Sigmoid colon (tissue), 7 donors: ENCODE results near the gene HIRA. TPM values are rescaled to one million over a fixed set of nuclear protein-coding genes. Genes with fewer than 3 reads are reported as not detected.
A peak's percentile ranks its signal among the peaks of the same experiment; 100 is the strongest.

Experiments
- DNase-seq: peaks from one replicate; pipeline ENCODE4 v3.0.0-alpha.2; 2019
- H3K27ac ChIP-seq, 4 donors: fragments of 200-600 bp; sonication (generic); one replicate each; pipeline ENCODE4 v1.5.1; 2016 to 2019; ENCODE audit warnings: mild to moderate bottlenecking in 1 of 4
- H3K27me3 ChIP-seq, 3 donors: fragments of 200-600 bp; sonication (generic); one replicate each; pipeline ENCODE4 v1.5.1; 2019; ENCODE audit warnings: mild to moderate bottlenecking in 1 of 3
- H3K36me3 ChIP-seq, 4 donors: fragments of 200-600 bp; sonication (generic); one replicate each; pipeline ENCODE4 v1.5.1; 2016 to 2019
- H3K4me1 ChIP-seq, 4 donors: fragments of 200-600 bp; sonication (generic); one replicate each; pipeline ENCODE4 v1.5.1; 2017 to 2019
- H3K4me3 ChIP-seq, 4 donors: fragments of 200-600 bp; sonication (generic); one replicate each; pipeline ENCODE4 v1.5.1; 2017 to 2019; ENCODE audit warnings: mild to moderate bottlenecking in 2 of 4, moderate library complexity in 1 of 4
- H3K9me3 ChIP-seq, 4 donors: fragments of 200-600 bp in 3 of 4; sonication (generic) in 3 of 4; one replicate each; pipeline versions ENCODE4 v1.5.1 to v1.6.1; 2013 to 2019
- CTCF ChIP-seq, 4 experiments: fragments of 450-650 bp in 3 of 4; fragments of 200-600 bp in 1 of 4; IDR thresholded peaks; one replicate each; pipeline ENCODE4 v1.5.1; 2016 to 2019; ENCODE audit warnings: antibody characterized with exemption in 4 of 4, mild to moderate bottlenecking in 3 of 4, moderate library complexity in 2 of 4
- EP300 ChIP-seq, 4 donors: sonication (generic); formaldehyde crosslinking; IDR thresholded peaks; one replicate each; pipeline ENCODE4 v1.6.1; 2017; ENCODE audit warnings: antibody characterized with exemption in 4 of 4
- POLR2A ChIP-seq, 2 donors: fragments of 450-650 bp; IDR thresholded peaks; one replicate each; pipeline ENCODE4 v1.6.1; 2016; ENCODE audit warnings: antibody characterized with exemption in 2 of 2, mild to moderate bottlenecking in 2 of 2, moderate library complexity in 2 of 2
- POLR2AphosphoS5 ChIP-seq, 4 donors: sonication (generic); formaldehyde crosslinking; IDR thresholded peaks; one replicate each; pipeline ENCODE4 v1.6.1; 2017; ENCODE audit warnings: antibody characterized with exemption in 4 of 4
- WGBS, 2 donors: extraction: QIAGEN DNeasy Blood & Tissue Kit; methylation state at CpG; one replicate each; pipeline ENCODE4 v1.1.7; 2013; 5-methylcytosine and 5-hydroxymethylcytosine counted together
- intact Hi-C: fragments of 100-400 bp; cut with DNase I; formaldehyde crosslinking; loops from one replicate; pipeline ENCODE4 v1.15.1; 2023
- polyA plus RNA-seq, 3 donors: library from polyadenylated mRNA; stranded (reverse); fragments of 200-250 nt; gene quantifications; one replicate each; pipeline ENCODE4 v1.2.3, GENCODE V29; 2013
- total RNA-seq, 4 donors: library from RNA; depleted of rRNA; stranded (reverse); fragments of >200 nt; gene quantifications; one replicate each; pipeline ENCODE4 v1.1.0, GENCODE V29; 2016
- donor health status: healthy with polysubstance abuse.
- donor health status: Bipolar disorder and iron deficiency.
- donor health status: healthy.

The HIRA gene
- 10 to 100 TPM; 11.8 to 18.6 (median 16.0) TPM for total RNA-seq
- polyA plus RNA-seq, result 10 to 100 TPM; 11.1 to 25.0 (median 13.2) TPM

- intact Hi-C loops, result loop anchor here (1.0 to 10.0 kb wide), 3 partner anchors 48 to 254 kb away; partner anchors contain the start of genes CDC45, CLTCL1, SLC25A1 and UFD1
- peak within 1 kb of the TSS; percentile 91 to 99 (median 96) for H3K27ac ChIP-seq
- H3K27me3 ChIP-seq, result no peaks in the 10 kb centered on the region
- peaks cover 0 to 30% (median 29%) of the 10 kb centered on the region in 4 donors for H3K4me1 ChIP-seq
- H3K4me3 ChIP-seq, result peak within 1 kb of the TSS; percentile 85 to 93 (median 90)
- no peaks in the 10 kb centered on the region for H3K9me3 ChIP-seq
- 0 to 1% methylated on average over 66 of the region's 66 CpGs for WGBS, 2 donors
- peaks cover 0 to 25% (median 12%) of the 10 kb centered on the region in 4 donors for H3K36me3 ChIP-seq
- TF ChIP-seq EP300 (IDR thresholded peaks at IDR 0.05), result no peak
- peak in 3 of 4 donors; percentile 58 to 65 (median 61) for TF ChIP-seq POLR2AphosphoS5 (IDR thresholded peaks at IDR 0.05)
- no peak for TF ChIP-seq CTCF (IDR thresholded peaks at IDR 0.05)
- DNase-seq, result peak; percentile 89
These were observed at the start of gene HIRA for GRCh38 chr22:19431649-19432132. TSS of gene HIRA (minus strand) at chr22:19431733. CDS start at chr22:19431476, 257 bp downstream.

- Histone ChIP-seq H3K36me3 (peaks cover 0 to 5% (median 0%) of the 10 kb centered on the region in 4 donors), H3K27ac (no peak overlapping the region), H3K4me1 (peaks cover 0 to 30% (median 21%) of the 10 kb centered on the region in 4 donors), H3K27me3 (no peaks in the 10 kb centered on the region), H3K4me3 (no peak overlapping the region), H3K9me3 (no peaks in the 10 kb centered on the region)
- intact Hi-C loops, result no loop called here
- TF ChIP-seq POLR2A (IDR thresholded peaks at IDR 0.05) (no peak), POLR2AphosphoS5 (IDR thresholded peaks at IDR 0.05) (no peak)
- 72 to 75% methylated on average over 10 of the region's 10 CpGs for WGBS, 2 donors
- DNase-seq, result no peak
These were observed 49.3 kb upstream of the HIRA start for GRCh38 chr22:19480789-19481188.

GRCh38 chr22:19480173-19480568 is 48.6 kb upstream of the HIRA start:
- H3K36me3 ChIP-seq, result peaks cover 0 to 7% (median 0%) of the 10 kb centered on the region in 4 donors
- peaks cover 0 to 35% (median 21%) of the 10 kb centered on the region in 4 donors for H3K4me1 ChIP-seq
- H3K9me3 ChIP-seq, result no peaks in the 10 kb centered on the region
- WGBS, 2 donors, result 1% methylated on average over 15 of the region's 15 CpGs
- no peak for DNase-seq
- H3K27ac ChIP-seq, result no peak overlapping the region
- intact Hi-C loops, result no loop called here
- H3K4me3 ChIP-seq, result peak overlapping the region in 3 of 4 donors; percentile 28 to 97 (median 89)
- no peak for TF ChIP-seq POLR2A (IDR thresholded peaks at IDR 0.05)
- H3K27me3 ChIP-seq, result no peaks in the 10 kb centered on the region

GRCh38 chr22:19479355-19480172 is 48.0 kb upstream of the HIRA start, which contains the start of gene CDC45:
TSS of gene CDC45 (plus strand) at chr22:19479920. CDS start at chr22:19479969, 49 bp downstream.
- Histone ChIP-seq H3K4me1 (peaks cover 0 to 35% (median 21%) of the 10 kb centered on the region in 4 donors), H3K4me3 (peak within 1 kb of the TSS; percentile 82 to 97 (median 86)), H3K27ac (peak within 1 kb of the TSS; percentile 87 to 94 (median 91)), H3K36me3 (peaks cover 3 to 13% (median 5%) of the 10 kb centered on the region in 4 donors), H3K9me3 (no peaks in the 10 kb centered on the region), H3K27me3 (no peaks in the 10 kb centered on the region)
- intact Hi-C loops, result loop anchor here (1.0 to 5.0 kb wide), 4 partner anchors 47 to 357 kb away; partner anchors contain the start of genes DGCR2, ESS2, MRPL40 and SLC25A1
- no peak for TF ChIP-seq CTCF (IDR thresholded peaks at IDR 0.05)
- peak in 1 of 4 donors; percentile 20 for TF ChIP-seq POLR2AphosphoS5 (IDR thresholded peaks at IDR 0.05)
- WGBS, 2 donors, result 0 to 1% methylated on average over 50 of the region's 50 CpGs
- DNase-seq, result peak; percentile 98

- TF ChIP-seq POLR2AphosphoS5 (IDR thresholded peaks at IDR 0.05) (peak; percentile 66 to 90 (median 78)), EP300 (IDR thresholded peaks at IDR 0.05) (no peak), CTCF (IDR thresholded peaks at IDR 0.05) (no peak), POLR2A (IDR thresholded peaks at IDR 0.05) (peak; percentile 23 to 51)
- H3K36me3 ChIP-seq, result peaks cover 4 to 20% (median 7%) of the 10 kb centered on the region in 4 donors
- 0% methylated on average over 42 of the region's 42 CpGs for WGBS, 2 donors
- H3K4me3 ChIP-seq, result peak within 1 kb of the TSS; percentile 82 to 97 (median 86)
- DNase-seq, result peak; percentile 91
- H3K27ac ChIP-seq, result peak within 1 kb of the TSS; percentile 87 to 94 (median 91)
- H3K4me1 ChIP-seq, result peaks cover 0 to 35% (median 21%) of the 10 kb centered on the region in 4 donors
- no peaks in the 10 kb centered on the region for H3K27me3 ChIP-seq
- H3K9me3 ChIP-seq, result no peaks in the 10 kb centered on the region
- intact Hi-C loops, result loop anchor here (1.0 to 5.0 kb wide), 4 partner anchors 47 to 357 kb away; partner anchors contain the start of genes DGCR2, ESS2, MRPL40 and SLC25A1
These were observed 47.4 kb upstream of the HIRA start, which contains the start of gene UFD1 for GRCh38 chr22:19478901-19479354. TSS of gene UFD1 (minus strand) at chr22:19479193. CDS start at chr22:19479085, 108 bp downstream.
